ENCODE data around the gene PLXNA1.

PLXNA1 gene

GRCh38 chr3:127003175-127003555, 20.2 kb downstream of the PLXNA1 start:
- no peak for DNase-seq

GRCh38 chr3:127003601-127004280, 20.8 kb downstream of the PLXNA1 start:
- DNase-seq = no peak

- no peak for DNase-seq
Observed at GRCh38 chr3:127004641-127005397, 21.9 kb downstream of the PLXNA1 start.

- no peak for DNase-seq
Observed at GRCh38 chr3:127005864-127006500, 23.1 kb downstream of the PLXNA1 start.

- no peak for DNase-seq
Observed at GRCh38 chr3:127006781-127007436, 24.0 kb downstream of the PLXNA1 start.

- no peak for DNase-seq
Observed at GRCh38 chr3:127008236-127008635, 25.3 kb downstream of the PLXNA1 start.

- DNase-seq = no peak
Observed at GRCh38 chr3:127009531-127009930, 26.6 kb downstream of the PLXNA1 start.

GRCh38 chr3:127011270-127011992, 28.5 kb downstream of the PLXNA1 start:
- no peak for DNase-seq

GRCh38 chr3:127012091-127012490, 29.2 kb downstream of the PLXNA1 start:
- DNase-seq = no peak

- DNase-seq = no peak
Observed at GRCh38 chr3:127013181-127013580, 30.3 kb downstream of the PLXNA1 start.

GRCh38 chr3:127013758-127014535, 31.0 kb downstream of the PLXNA1 start:
- DNase-seq = no peak

- DNase-seq = no peak
Observed at GRCh38 chr3:127014536-127015281, 31.8 kb downstream of the PLXNA1 start.

- DNase-seq = no peak
Observed at GRCh38 chr3:127015282-127016042, 32.5 kb downstream of the PLXNA1 start.

- DNase-seq = no peak
Observed at GRCh38 chr3:127016043-127016343, 33.1 kb downstream of the PLXNA1 start.

- DNase-seq = no peak
Observed at GRCh38 chr3:127016461-127016860, 33.5 kb downstream of the PLXNA1 start.

GRCh38 chr3:127017229-127017628, 34.3 kb downstream of the PLXNA1 start:
- DNase-seq = no peak

GRCh38 chr3:127017781-127018180, 34.9 kb downstream of the PLXNA1 start:
- no peak for DNase-seq

- DNase-seq = no peak
Observed at GRCh38 chr3:127018306-127018828, 35.5 kb downstream of the PLXNA1 start.

- DNase-seq = no peak
Observed at GRCh38 chr3:127019449-127019848, 36.5 kb downstream of the PLXNA1 start.

GRCh38 chr3:127020543-127020942, 37.6 kb downstream of the PLXNA1 start:
- no peak for DNase-seq
